ENCODE results near the gene FKBP3. TPM values are rescaled to one million over a fixed set of nuclear protein-coding genes. Genes with fewer than 3 reads are reported as not detected.
A peak's percentile ranks its signal among the peaks of the same experiment; 100 is the strongest.

Gene FKBP3
- total RNA-seq, 1 experiment from 2014 or later, result 157 TPM

DNA sequence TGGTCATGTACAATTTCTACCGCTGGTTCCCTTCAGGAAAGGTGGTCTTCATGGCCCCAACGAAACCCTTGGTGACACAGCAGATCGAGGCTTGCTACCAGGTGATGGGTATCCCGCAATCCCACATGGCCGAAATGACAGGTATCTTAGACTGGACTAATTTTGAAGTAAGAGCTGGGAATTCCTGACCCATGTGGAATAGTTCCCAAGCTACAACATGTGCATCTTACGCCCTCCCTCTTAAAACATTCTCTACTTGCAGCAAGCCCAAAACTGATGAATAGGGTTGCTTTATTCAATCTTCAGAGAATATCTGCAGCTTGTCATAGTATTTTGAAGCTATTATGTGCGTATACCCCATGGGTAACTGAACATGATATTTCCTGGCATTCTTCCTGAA, 2.1 kb upstream of the FKBP3 start:
- H3K27me3 ChIP-seq (ENCODE audit: insufficient read depth, low read length), result no peaks in the 10 kb centered on the region
- WGBS (ENCODE audit: extremely low coverage, insufficient read length, low lambda C conversion rate), result no CpG with 5 or more reads among the region's 7 CpGs
- no peak overlapping the region for H2BK20ac ChIP-seq (ENCODE audit: low read depth, low read length, poor library complexity, severe bottlenecking)
- no peak overlapping the region for H3K27ac ChIP-seq (ENCODE audit: insufficient read length, low read depth, low read length)
- H4K20me1 ChIP-seq (ENCODE audit: control insufficient read depth, insufficient read depth, insufficient read length), result no peaks in the 10 kb centered on the region
- no peak overlapping the region for H2AFZ ChIP-seq (ENCODE audit: low read length)
- H4K91ac ChIP-seq (ENCODE audit: insufficient read length, low read depth, low read length), result no peak overlapping the region
- peaks cover 3% of the 10 kb centered on the region for H3K79me1 ChIP-seq (ENCODE audit: insufficient read depth, low read depth, low read length, poor library complexity, severe bottlenecking)
- no peak overlapping the region for H3K4ac ChIP-seq (ENCODE audit: low read depth, low read length)
- Mint-ChIP-seq H3K36me3 (ENCODE audit: insufficient read depth in 1 of 3, low read depth in 3 of 3) (peaks cover 0 to 3% (median 2%) of the 10 kb centered on the region in 3 experiments; a peak in 1 of 7 replicates), H3K27me3 (ENCODE audit: low read depth) (no peaks in the 10 kb centered on the region), H3K27ac (peak overlapping the region; percentile 94 to 97 (median 94)), H3K9me3 (no peaks in the 10 kb centered on the region), H3K4me3 (peak overlapping the region; percentile 99 to 100), H3K4me1 (peaks cover 17 to 26% of the 10 kb centered on the region in 2 experiments)
- no peak overlapping the region for H4K8ac ChIP-seq (replicated peaks; ENCODE audit: insufficient read length, low read depth, low read length)
- H2BK12ac ChIP-seq (ENCODE audit: insufficient read length, low read depth, low read length), result no peak overlapping the region
- H3K9me3 ChIP-seq (ENCODE audit: control insufficient read depth, low read depth, low read length), result no peaks in the 10 kb centered on the region
- no peak overlapping the region for H2BK15ac ChIP-seq (ENCODE audit: low read depth, low read length)
- TF ChIP-seq, protein P1, sequence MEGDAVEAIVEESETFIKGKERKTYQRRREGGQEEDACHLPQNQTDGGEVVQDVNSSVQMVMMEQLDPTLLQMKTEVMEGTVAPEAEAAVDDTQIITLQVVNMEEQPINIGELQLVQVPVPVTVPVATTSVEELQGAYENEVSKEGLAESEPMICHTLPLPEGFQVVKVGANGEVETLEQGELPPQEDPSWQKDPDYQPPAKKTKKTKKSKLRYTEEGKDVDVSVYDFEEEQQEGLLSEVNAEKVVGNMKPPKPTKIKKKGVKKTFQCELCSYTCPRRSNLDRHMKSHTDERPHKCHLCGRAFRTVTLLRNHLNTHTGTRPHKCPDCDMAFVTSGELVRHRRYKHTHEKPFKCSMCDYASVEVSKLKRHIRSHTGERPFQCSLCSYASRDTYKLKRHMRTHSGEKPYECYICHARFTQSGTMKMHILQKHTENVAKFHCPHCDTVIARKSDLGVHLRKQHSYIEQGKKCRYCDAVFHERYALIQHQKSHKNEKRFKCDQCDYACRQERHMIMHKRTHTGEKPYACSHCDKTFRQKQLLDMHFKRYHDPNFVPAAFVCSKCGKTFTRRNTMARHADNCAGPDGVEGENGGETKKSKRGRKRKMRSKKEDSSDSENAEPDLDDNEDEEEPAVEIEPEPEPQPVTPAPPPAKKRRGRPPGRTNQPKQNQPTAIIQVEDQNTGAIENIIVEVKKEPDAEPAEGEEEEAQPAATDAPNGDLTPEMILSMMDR (conservative IDR thresholded peaks at IDR 0.05), result no peak
- peaks cover 9% of the 10 kb centered on the region; the same call in 1 of the 2 replicates for H3K79me2 ChIP-seq (ENCODE audit: insufficient read depth, low read length)
- H3K23ac ChIP-seq (ENCODE audit: insufficient read length, low read depth, low read length), result no peak overlapping the region
- H3K4me1 ChIP-seq (ENCODE audit: insufficient read depth, low read length), result no peaks in the 10 kb centered on the region
- no peak overlapping the region for H2BK5ac ChIP-seq (ENCODE audit: insufficient read length, low read length)
- H3K23me2 ChIP-seq (ENCODE audit: insufficient read length, low read depth, low read length, poor library complexity, severe bottlenecking), result peaks cover 2% of the 10 kb centered on the region
- H3K14ac ChIP-seq (ENCODE audit: insufficient read depth, low read length), result no peak overlapping the region
- no peak overlapping the region for H3K56ac ChIP-seq (ENCODE audit: insufficient read length, low read depth, low read length)
- H3K4me2 ChIP-seq (ENCODE audit: insufficient read depth, insufficient read length, low read length), result peak overlapping the region; percentile 91
- no peak overlapping the region for H4K5ac ChIP-seq (ENCODE audit: insufficient read length, low read depth, low read length)
- no peak overlapping the region for H3T11ph ChIP-seq (ENCODE audit: low read length)
- DNase-seq, result no peak
- H2AK5ac ChIP-seq (ENCODE audit: insufficient read length, low read length), result no peak overlapping the region
- H3K18ac ChIP-seq (ENCODE audit: insufficient read length, low read depth, low read length), result no peak overlapping the region
- no peak overlapping the region for H2BK120ac ChIP-seq (ENCODE audit: low read depth, low read length, poor library complexity, severe bottlenecking)
- H3K9ac ChIP-seq (ENCODE audit: extremely low read depth, insufficient read length, low read length), result peak overlapping the region; percentile 60

Data from H9 (cell line).